Hepatocyte (in vitro differentiated cells): Measurements from ENCODE around the gene NDUFS6. TPM values are rescaled to one million over a fixed set of nuclear protein-coding genes. Genes with fewer than 3 reads are reported as not detected.

Experiments used
- DNase-seq: peaks from one replicate; pipeline ENCODE4 v3.0.0-alpha.2; 2016; ENCODE audit warnings: low spot score
- H2AFZ ChIP-seq: fragments of 200-600 bp; sonication (generic); 2 replicates; pipeline ENCODE4 v1.6.0; 2016; ENCODE audit warnings: antibody characterized with exemption, mild to moderate bottlenecking
- H3K27ac ChIP-seq: fragments of 200-600 bp; sonication (generic); 2 replicates; pipeline ENCODE4 v1.5.1; 2016; ENCODE audit warnings: mild to moderate bottlenecking
- H3K27me3 ChIP-seq: fragments of 200-600 bp; sonication (generic); 2 replicates; pipeline ENCODE4 v1.6.1; 2016
- H3K36me3 ChIP-seq: fragments of 200-600 bp; sonication (generic); replicated peaks from 2 replicates; pipeline ENCODE4 v1.5.1; 2016; ENCODE audit warnings: low read depth; ENCODE audit not compliant: insufficient read depth
- H3K4me1 ChIP-seq: fragments of 200-600 bp; sonication (generic); 2 replicates; pipeline ENCODE4 v1.5.1; 2016; ENCODE audit warnings: mild to moderate bottlenecking, moderate library complexity; ENCODE audit not compliant: insufficient read depth
- H3K4me2 ChIP-seq: fragments of 200-600 bp; sonication (generic); 2 replicates; pipeline ENCODE4 v1.6.0; 2016
- H3K4me3 ChIP-seq: fragments of 200-600 bp; sonication (generic); 2 replicates; pipeline ENCODE4 v1.5.1; 2016; ENCODE audit warnings: mild to moderate bottlenecking
- H3K79me2 ChIP-seq: fragments of 200-600 bp; sonication (generic); 2 replicates; pipeline ENCODE4 v1.6.0; 2017; ENCODE audit warnings: mild to moderate bottlenecking
- H3K9me2 ChIP-seq: fragments of 200-600 bp; sonication (generic); replicated peaks from 2 replicates; pipeline ENCODE4 v1.6.0; 2017; ENCODE audit warnings: mild to moderate bottlenecking; ENCODE audit not compliant: insufficient read depth
- H3K9me3 ChIP-seq: fragments of 200-600 bp; sonication (generic); 2 replicates; pipeline ENCODE4 v1.5.1; 2016; ENCODE audit warnings: low read depth, mild to moderate bottlenecking
- H4K20me1 ChIP-seq: fragments of 200-600 bp; sonication (generic); 2 replicates; pipeline ENCODE4 v1.6.0; 2016; ENCODE audit warnings: mild to moderate bottlenecking; ENCODE audit not compliant: insufficient read depth, poor library complexity, severe bottlenecking
- EZH2 ChIP-seq: fragments of 200-600 bp; sonication (generic); IDR thresholded peaks from 2 replicates; pipeline ENCODE4 v1.6.1; 2016; ENCODE audit warnings: antibody characterized with exemption, mild to moderate bottlenecking, borderline replicate concordance
- EZH2phosphoT487 ChIP-seq: fragments of 200-600 bp; sonication (generic); IDR thresholded peaks from one replicate; pipeline ENCODE4 v1.6.1; 2018; ENCODE audit warnings: antibody characterized with exemption, mild to moderate bottlenecking, low read depth, moderate library complexity; ENCODE audit not compliant: unreplicated experiment, severe bottlenecking
- WGBS: methylation state at CpG from one replicate; pipeline ENCODE4 v1.1.6; 2016; ENCODE audit warnings: low lambda C conversion rate; ENCODE audit errors: missing lambda C conversion rate; 5-methylcytosine and 5-hydroxymethylcytosine counted together
- polyA plus RNA-seq: library from polyadenylated mRNA; unstranded; fragments of >200 nt; fragmentation: Nextera tagmentation; extraction: Ambion mirVana; gene quantifications from 2 replicates; pipeline ENCODE4 v1.2.1, GENCODE V29; 2016
- total RNA-seq: library from RNA; depleted of rRNA; stranded (reverse); fragments of >200 nt; gene quantifications from 2 replicates; pipeline ENCODE4 v1.2.3, GENCODE V29; 2014
- TF ChIP-seq, protein P1 (sequence below): fragments of 200-600 bp; sonication (generic); IDR thresholded peaks from 2 replicates; pipeline ENCODE4 v1.5.1; 2016; ENCODE audit warnings: antibody characterized with exemption, mild to moderate bottlenecking; ENCODE audit not compliant: poor library complexity

Gene NDUFS6
- total and polyA plus RNA-seq, 2 experiments from 2014 or later: 29.3 to 108 TPM

DNA sequence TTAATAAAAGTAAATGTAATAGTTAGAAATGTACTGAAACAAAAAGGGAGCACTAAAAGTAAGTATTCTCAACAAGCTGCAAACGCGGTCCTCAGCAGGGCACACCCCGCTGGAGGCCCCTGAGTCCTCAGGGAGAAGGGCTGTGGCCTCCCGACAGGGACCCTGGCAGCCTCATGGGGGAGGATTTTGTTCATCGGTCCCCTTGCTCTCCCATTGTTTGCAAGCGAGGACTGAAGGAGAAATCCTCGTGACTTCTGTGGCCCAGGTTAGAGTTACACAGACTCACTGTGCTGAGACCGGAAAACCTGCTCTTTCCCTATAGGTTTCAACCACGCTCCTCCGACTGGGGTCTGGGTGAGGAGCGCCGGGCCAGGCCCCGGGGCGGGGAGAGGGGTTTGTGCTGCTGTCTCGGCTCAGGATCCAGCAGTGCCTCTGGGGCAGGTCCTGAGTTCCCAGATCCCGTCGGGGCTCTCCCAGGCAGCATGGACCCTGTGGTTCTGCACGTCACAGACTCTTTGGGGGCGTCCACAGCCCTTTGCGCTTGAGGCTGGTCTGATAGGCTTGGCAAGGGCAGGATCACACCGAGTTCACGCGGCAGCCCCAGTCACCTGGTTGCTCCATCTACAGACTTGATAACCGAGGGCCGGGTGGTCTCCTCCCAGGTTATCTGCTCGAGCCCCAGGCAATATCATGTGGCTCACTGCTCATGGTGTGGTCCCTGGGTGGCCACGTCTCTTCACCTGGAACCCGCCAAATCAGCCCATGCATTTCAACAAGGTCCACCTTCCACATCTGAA is 40.4 kb upstream of the NDUFS6 start:
- no peaks in the 10 kb centered on the region for H4K20me1 ChIP-seq
- H2AFZ ChIP-seq: no peak overlapping the region
- no peak overlapping the region for H3K4me2 ChIP-seq
- H3K9me3 ChIP-seq: no peaks in the 10 kb centered on the region
- H3K27ac ChIP-seq: no peak overlapping the region
- no peaks in the 10 kb centered on the region for H3K4me1 ChIP-seq
- no peaks in the 10 kb centered on the region for H3K9me2 ChIP-seq
- no peak for TF ChIP-seq EZH2phosphoT487
- TF ChIP-seq, protein P1, sequence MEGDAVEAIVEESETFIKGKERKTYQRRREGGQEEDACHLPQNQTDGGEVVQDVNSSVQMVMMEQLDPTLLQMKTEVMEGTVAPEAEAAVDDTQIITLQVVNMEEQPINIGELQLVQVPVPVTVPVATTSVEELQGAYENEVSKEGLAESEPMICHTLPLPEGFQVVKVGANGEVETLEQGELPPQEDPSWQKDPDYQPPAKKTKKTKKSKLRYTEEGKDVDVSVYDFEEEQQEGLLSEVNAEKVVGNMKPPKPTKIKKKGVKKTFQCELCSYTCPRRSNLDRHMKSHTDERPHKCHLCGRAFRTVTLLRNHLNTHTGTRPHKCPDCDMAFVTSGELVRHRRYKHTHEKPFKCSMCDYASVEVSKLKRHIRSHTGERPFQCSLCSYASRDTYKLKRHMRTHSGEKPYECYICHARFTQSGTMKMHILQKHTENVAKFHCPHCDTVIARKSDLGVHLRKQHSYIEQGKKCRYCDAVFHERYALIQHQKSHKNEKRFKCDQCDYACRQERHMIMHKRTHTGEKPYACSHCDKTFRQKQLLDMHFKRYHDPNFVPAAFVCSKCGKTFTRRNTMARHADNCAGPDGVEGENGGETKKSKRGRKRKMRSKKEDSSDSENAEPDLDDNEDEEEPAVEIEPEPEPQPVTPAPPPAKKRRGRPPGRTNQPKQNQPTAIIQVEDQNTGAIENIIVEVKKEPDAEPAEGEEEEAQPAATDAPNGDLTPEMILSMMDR: no peak
- TF ChIP-seq EZH2: no peak
- no peaks in the 10 kb centered on the region for H3K27me3 ChIP-seq
- H3K4me3 ChIP-seq: no peak overlapping the region
- no peaks in the 10 kb centered on the region for H3K36me3 ChIP-seq
- no peaks in the 10 kb centered on the region for H3K79me2 ChIP-seq
- DNase-seq: no peak
- WGBS: 82% methylated on average over 28 of the region's 28 CpGs

GRCh38 chr5:1761453-1761755 is 39.8 kb upstream of the NDUFS6 start:
- no peaks in the 10 kb centered on the region for H3K79me2 ChIP-seq
- H3K9me3 ChIP-seq: no peaks in the 10 kb centered on the region
- no peak for DNase-seq
- no peak overlapping the region for H2AFZ ChIP-seq
- H3K4me1 ChIP-seq: no peaks in the 10 kb centered on the region
- H3K4me2 ChIP-seq: no peak overlapping the region
- H3K27ac ChIP-seq: no peak overlapping the region
- H3K9me2 ChIP-seq: no peaks in the 10 kb centered on the region
- 89% methylated on average over 10 of the region's 11 CpGs for WGBS
- no peaks in the 10 kb centered on the region for H4K20me1 ChIP-seq
- H3K27me3 ChIP-seq: no peaks in the 10 kb centered on the region
- H3K4me3 ChIP-seq: no peak overlapping the region
- no peak for TF ChIP-seq EZH2
- no peak for TF ChIP-seq EZH2phosphoT487
- TF ChIP-seq, protein P1: no peak
- H3K36me3 ChIP-seq: no peaks in the 10 kb centered on the region

DNA sequence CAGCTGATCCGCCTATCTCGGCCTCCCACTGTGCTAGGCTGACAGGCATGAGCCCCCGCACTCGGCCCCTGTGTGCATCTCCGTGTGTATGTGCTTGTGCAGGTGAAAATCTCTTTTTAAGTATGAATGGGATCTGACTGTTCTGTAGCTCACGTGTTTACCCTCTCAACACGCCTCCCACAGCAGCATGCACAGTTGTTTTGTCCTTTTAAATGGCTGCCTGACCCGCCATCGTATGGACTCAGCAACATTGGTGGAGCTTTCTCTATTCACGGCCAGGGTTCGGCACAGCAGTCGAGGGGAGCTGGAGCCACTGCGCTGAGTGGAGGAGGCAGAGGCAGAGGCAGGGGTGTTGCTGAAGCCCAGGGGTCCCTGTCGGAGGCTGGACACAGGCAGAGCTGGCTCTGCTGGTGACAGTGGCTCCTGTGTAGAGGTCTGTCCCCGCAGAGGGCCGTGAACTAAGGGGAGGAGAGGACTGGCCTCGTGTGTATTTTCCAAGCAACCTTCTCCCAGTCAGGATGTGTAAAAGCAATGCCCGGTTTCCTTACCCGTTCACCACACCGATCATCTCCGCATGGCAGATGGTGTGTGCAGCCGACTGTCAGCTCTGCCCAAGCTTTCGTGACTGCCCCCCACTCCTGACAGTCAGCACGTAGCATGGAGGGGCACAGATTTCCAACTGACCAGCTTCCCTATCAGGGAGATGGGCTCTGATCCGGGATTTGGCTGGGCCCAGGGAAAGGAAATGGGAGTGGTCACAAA is 38.9 kb upstream of the NDUFS6 start:
- no peaks in the 10 kb centered on the region for H3K27me3 ChIP-seq
- H3K9me2 ChIP-seq: no peaks in the 10 kb centered on the region
- H2AFZ ChIP-seq: no peak overlapping the region
- H3K4me2 ChIP-seq: no peak overlapping the region
- no peak overlapping the region for H3K27ac ChIP-seq
- TF ChIP-seq, protein P1: no peak
- TF ChIP-seq EZH2: no peak
- TF ChIP-seq EZH2phosphoT487: no peak
- no peaks in the 10 kb centered on the region for H3K79me2 ChIP-seq
- WGBS: 89% methylated on average over 25 of the region's 25 CpGs
- H3K9me3 ChIP-seq: no peaks in the 10 kb centered on the region
- H3K36me3 ChIP-seq: no peaks in the 10 kb centered on the region
- no peaks in the 10 kb centered on the region for H4K20me1 ChIP-seq
- H3K4me1 ChIP-seq: no peaks in the 10 kb centered on the region
- DNase-seq: no peak
- H3K4me3 ChIP-seq: no peak overlapping the region
